OCI-LY3 (cell line): Measurements from ENCODE around the gene GFM1.

Source experiments
- CTCF ChIP-seq: fragments of 200-600, 300-600 bp; sonication (generic); IDR thresholded peaks from 2 replicates; pipeline ENCODE4 v1.5.1; 2014; ENCODE audit warnings: antibody characterized with exemption, low read length, low read depth
- EZH2phosphoT487 ChIP-seq: fragments of 200-600 bp; shearing (Covaris generic); IDR thresholded peaks from 2 replicates; pipeline ENCODE4 v1.6.1; 2018; ENCODE audit warnings: antibody characterized with exemption, mixed run types, low read depth

GRCh38 chr3:158717576-158717975, 73.2 kb downstream of the GFM1 start:
- TF ChIP-seq CTCF (no peak), EZH2phosphoT487 (no peak)
